Activated naive CD4-positive, alpha-beta T cell treated with Interleukin-2 at 50 U/mL for 16 hours (primary cell): ENCODE results near the gene LCN6.
"Not testable (repeated sequence)": the region's sequence is repeated elsewhere in the genome, so short reads cannot be mapped to it uniquely, and the experiment has no call there.

ENCODE experiments used
- DNase-seq: peaks from one replicate; pipeline ENCODE4 v3.0.0-alpha.2; 2020

Gene LCN6

GRCh38 chr9:136759001-136759400 is 10.7 kb upstream of the LCN6 start:
- DNase-seq, result no peak

- no peak for DNase-seq
Observed at GRCh38 chr9:136757751-136758140, 9.4 kb upstream of the LCN6 start.

- DNase-seq, result no peak
Observed at GRCh38 chr9:136757328-136757727, 9.0 kb upstream of the LCN6 start.

- DNase-seq, result no peak
Observed at GRCh38 chr9:136756836-136757235, 8.5 kb upstream of the LCN6 start.

- DNase-seq, result no peak
Observed at GRCh38 chr9:136756134-136756438, 7.8 kb upstream of the LCN6 start.

- DNase-seq, result not testable (repeated sequence)
Observed at GRCh38 chr9:136755302-136756133, 7.2 kb upstream of the LCN6 start.

- no peak for DNase-seq
Observed at GRCh38 chr9:136754626-136755301, 6.4 kb upstream of the LCN6 start.

- no peak for DNase-seq
Observed at GRCh38 chr9:136754059-136754572, 5.8 kb upstream of the LCN6 start.

GRCh38 chr9:136753371-136754058 is 5.2 kb upstream of the LCN6 start:
- no peak for DNase-seq

GRCh38 chr9:136751814-136752213 is 3.5 kb upstream of the LCN6 start:
- DNase-seq, result no peak

- DNase-seq, result no peak
Observed at GRCh38 chr9:136751244-136751643, 2.9 kb upstream of the LCN6 start.

- no peak for DNase-seq
Observed at GRCh38 chr9:136750526-136750925, 2.2 kb upstream of the LCN6 start.

GRCh38 chr9:136748666-136749611 is 614 bp upstream of the LCN6 start:
- no peak for DNase-seq

- no peak for DNase-seq
Observed at GRCh38 chr9:136747161-136748060, 914 bp downstream of the LCN6 start.

- DNase-seq, result no peak
Observed at GRCh38 chr9:136746621-136747020, 1.7 kb downstream of the LCN6 start.

- DNase-seq, result no peak
Observed at GRCh38 chr9:136746155-136746490, 2.2 kb downstream of the LCN6 start.

GRCh38 chr9:136745389-136746154 is 2.8 kb downstream of the LCN6 start:
- no peak for DNase-seq

- DNase-seq, result no peak
Observed at GRCh38 chr9:136744773-136745172, 3.6 kb downstream of the LCN6 start.

- DNase-seq, result no peak
Observed at GRCh38 chr9:136743639-136744211, 4.6 kb downstream of the LCN6 start.

- no peak for DNase-seq
Observed at GRCh38 chr9:136742591-136743391, 5.5 kb downstream of the LCN6 start, which contains the start of gene LCN10. Gene LCN10 (minus strand): TSS chr9:136742940. CDS start chr9:136742903, 37 bp downstream.
